ENCODE data around the gene NUDC.
A peak's percentile ranks its signal among the peaks of the same experiment; 100 is the strongest.

NUDC gene

GRCh38 chr1:26923711-26924110 is 2.2 kb downstream of the NUDC start:
- no peak for DNase-seq
- Mint-ChIP-seq H3K27me3 (ENCODE audit: low read depth, poor library complexity) (peaks cover 4% of the 10 kb centered on the region), H3K36me3 (ENCODE audit: low read depth) (peaks cover 51% of the 10 kb centered on the region), H3K4me1 (peaks cover 30% of the 10 kb centered on the region), H3K27ac (no peak overlapping the region), H3K4me3 (peak overlapping the region; percentile 92), H3K9me3 (no peaks in the 10 kb centered on the region)
- TF ChIP-seq, protein P1, sequence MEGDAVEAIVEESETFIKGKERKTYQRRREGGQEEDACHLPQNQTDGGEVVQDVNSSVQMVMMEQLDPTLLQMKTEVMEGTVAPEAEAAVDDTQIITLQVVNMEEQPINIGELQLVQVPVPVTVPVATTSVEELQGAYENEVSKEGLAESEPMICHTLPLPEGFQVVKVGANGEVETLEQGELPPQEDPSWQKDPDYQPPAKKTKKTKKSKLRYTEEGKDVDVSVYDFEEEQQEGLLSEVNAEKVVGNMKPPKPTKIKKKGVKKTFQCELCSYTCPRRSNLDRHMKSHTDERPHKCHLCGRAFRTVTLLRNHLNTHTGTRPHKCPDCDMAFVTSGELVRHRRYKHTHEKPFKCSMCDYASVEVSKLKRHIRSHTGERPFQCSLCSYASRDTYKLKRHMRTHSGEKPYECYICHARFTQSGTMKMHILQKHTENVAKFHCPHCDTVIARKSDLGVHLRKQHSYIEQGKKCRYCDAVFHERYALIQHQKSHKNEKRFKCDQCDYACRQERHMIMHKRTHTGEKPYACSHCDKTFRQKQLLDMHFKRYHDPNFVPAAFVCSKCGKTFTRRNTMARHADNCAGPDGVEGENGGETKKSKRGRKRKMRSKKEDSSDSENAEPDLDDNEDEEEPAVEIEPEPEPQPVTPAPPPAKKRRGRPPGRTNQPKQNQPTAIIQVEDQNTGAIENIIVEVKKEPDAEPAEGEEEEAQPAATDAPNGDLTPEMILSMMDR (IDR thresholded peaks at IDR 0.05) = no peak

- Mint-ChIP-seq H3K9me3 (no peaks in the 10 kb centered on the region), H3K27me3 (ENCODE audit: low read depth, poor library complexity) (no peaks in the 10 kb centered on the region), H3K4me1 (no peaks in the 10 kb centered on the region), H3K4me3 (no peak overlapping the region), H3K36me3 (ENCODE audit: low read depth) (peaks cover 70% of the 10 kb centered on the region), H3K27ac (no peak overlapping the region)
- TF ChIP-seq, protein P1 (IDR thresholded peaks at IDR 0.05) = no peak
- DNase-seq = no peak
Measured at GRCh38 chr1:26932531-26932930, 11.0 kb downstream of the NUDC start.

- Mint-ChIP-seq H3K36me3 (ENCODE audit: low read depth) (peaks cover 53% of the 10 kb centered on the region), H3K27ac (no peak overlapping the region), H3K4me1 (peaks cover 10% of the 10 kb centered on the region), H3K4me3 (no peak overlapping the region), H3K27me3 (ENCODE audit: low read depth, poor library complexity) (peaks cover under 1% of the 10 kb centered on the region), H3K9me3 (no peaks in the 10 kb centered on the region)
- TF ChIP-seq, protein P1 (IDR thresholded peaks at IDR 0.05) = no peak
- no peak for DNase-seq
Measured at GRCh38 chr1:26936823-26937222, 15.3 kb downstream of the NUDC start.

GRCh38 chr1:26938004-26938658 is 16.6 kb downstream of the NUDC start:
- no peaks in the 10 kb centered on the region for H3K9me3 Mint-ChIP-seq
- H3K27ac Mint-ChIP-seq = peak overlapping the region; percentile 55
- peaks cover 3% of the 10 kb centered on the region for H3K27me3 Mint-ChIP-seq (ENCODE audit: low read depth, poor library complexity)
- TF ChIP-seq, protein P1 (IDR thresholded peaks at IDR 0.05) = no peak
- H3K4me1 Mint-ChIP-seq = peaks cover 10% of the 10 kb centered on the region
- no peak for DNase-seq
- H3K36me3 Mint-ChIP-seq (ENCODE audit: low read depth) = peaks cover 53% of the 10 kb centered on the region
- no peak overlapping the region for H3K4me3 Mint-ChIP-seq

- peaks cover 10% of the 10 kb centered on the region for H3K4me1 Mint-ChIP-seq
- H3K27me3 Mint-ChIP-seq (ENCODE audit: low read depth, poor library complexity) = peaks cover 3% of the 10 kb centered on the region
- peak overlapping the region; percentile 55 for H3K27ac Mint-ChIP-seq
- no peak overlapping the region for H3K4me3 Mint-ChIP-seq
- DNase-seq = no peak
- H3K36me3 Mint-ChIP-seq (ENCODE audit: low read depth) = peaks cover 53% of the 10 kb centered on the region
- H3K9me3 Mint-ChIP-seq = no peaks in the 10 kb centered on the region
- TF ChIP-seq, protein P1 (IDR thresholded peaks at IDR 0.05) = no peak
Measured at GRCh38 chr1:26938659-26939025, 17.1 kb downstream of the NUDC start.

DNA sequence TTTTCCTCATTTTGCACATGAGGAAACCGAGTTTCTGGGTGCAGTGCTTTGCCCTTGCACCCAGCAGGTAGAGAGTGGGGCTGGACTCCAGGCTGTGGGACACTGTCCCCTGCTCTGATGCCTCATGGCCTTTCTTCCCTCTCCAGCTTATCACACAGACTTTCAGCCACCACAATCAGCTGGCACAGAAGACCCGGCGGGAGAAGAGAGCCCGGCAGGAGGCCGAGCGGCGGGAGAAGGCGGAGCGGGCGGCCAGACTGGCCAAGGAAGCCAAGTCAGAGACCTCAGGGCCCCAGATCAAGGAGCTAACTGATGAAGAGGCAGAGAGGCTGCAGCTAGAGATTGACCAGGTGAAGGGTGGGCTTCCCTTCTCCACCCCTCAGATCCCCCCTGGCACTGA is 19.8 kb downstream of the NUDC start:
- TF ChIP-seq, protein P1 (IDR thresholded peaks at IDR 0.05) = no peak
- no peak for DNase-seq
- Mint-ChIP-seq H3K27me3 (ENCODE audit: low read depth, poor library complexity) (peaks cover 3% of the 10 kb centered on the region), H3K36me3 (ENCODE audit: low read depth) (peaks cover 61% of the 10 kb centered on the region), H3K27ac (no peak overlapping the region), H3K4me3 (no peak overlapping the region), H3K4me1 (peaks cover 26% of the 10 kb centered on the region), H3K9me3 (no peaks in the 10 kb centered on the region)
